Bronchial epithelial cell (primary cell): ENCODE data around the gene PPP2R5C. TPM values are rescaled to one million over a fixed set of nuclear protein-coding genes. Genes with fewer than 3 reads are reported as not detected.

Experiments
- DNase-seq: peaks from one replicate; pipeline ENCODE4 v3.0.0-alpha.2; 2010; ENCODE audit warnings: low read depth
- FAIRE-seq: peaks from 2 replicates; lab custom pipeline; 2011; peaks lifted over from hg19 to GRCh38; lab: Jason Lieb, UNC
- H3K27me3 ChIP-seq: 2 replicates; pipeline ENCODE4 v1.5.1; 2011; ENCODE audit warnings: low read length; ENCODE audit not compliant: control insufficient read depth, insufficient read depth
- H3K36me3 ChIP-seq: 2 replicates; pipeline ENCODE4 v1.5.1; 2011; ENCODE audit warnings: low read length; ENCODE audit not compliant: control insufficient read depth, insufficient read depth
- H3K4me3 ChIP-seq: 2 replicates; pipeline ENCODE4 v1.5.1; 2011; ENCODE audit warnings: mild to moderate bottlenecking, low read depth, low read length, control low read depth
- CTCF ChIP-seq: IDR thresholded peaks from 2 replicates; pipeline ENCODE4 v1.5.1; 2011; ENCODE audit warnings: mild to moderate bottlenecking, moderate library complexity, low read length, control low read depth, inconsistent platforms; ENCODE audit not compliant: insufficient read depth, severe bottlenecking
- total RNA-seq: library from RNA; depleted of rRNA; stranded (reverse); fragments of >200 nt; gene quantifications from 2 replicates; pipeline ENCODE4 v1.2.1, GENCODE V29; 2014

The PPP2R5C gene
- total RNA-seq, 1 donor from 2014 or later: 71.3 TPM

- FAIRE-seq: no peak
- DNase-seq: no peak
- TF ChIP-seq CTCF: no peak
- Histone ChIP-seq H3K4me3 (no peak overlapping the region), H3K27me3 (no peaks in the 10 kb centered on the region), H3K36me3 (peaks cover 2% of the 10 kb centered on the region)
Observed at GRCh38 chr14:101845896-101846295, 84.4 kb downstream of the PPP2R5C start.

GRCh38 chr14:101849125-101849524 lies 87.6 kb downstream of the PPP2R5C start:
- Histone ChIP-seq H3K4me3 (no peak overlapping the region), H3K36me3 (peaks cover 2% of the 10 kb centered on the region), H3K27me3 (no peaks in the 10 kb centered on the region)
- TF ChIP-seq CTCF: no peak
- FAIRE-seq (no peak), DNase-seq (no peak)

GRCh38 chr14:101849640-101850039 lies 88.1 kb downstream of the PPP2R5C start:
- Histone ChIP-seq H3K27me3 (no peaks in the 10 kb centered on the region), H3K4me3 (no peak overlapping the region), H3K36me3 (peaks cover 1% of the 10 kb centered on the region)
- FAIRE-seq: no peak
- no peak for TF ChIP-seq CTCF
- DNase-seq: no peak

- TF ChIP-seq CTCF: no peak
- Histone ChIP-seq H3K36me3 (peaks cover 1% of the 10 kb centered on the region), H3K27me3 (no peaks in the 10 kb centered on the region), H3K4me3 (no peak overlapping the region)
- DNase-seq: no peak
- no peak for FAIRE-seq
Observed at GRCh38 chr14:101851183-101851582, 89.7 kb downstream of the PPP2R5C start.

GRCh38 chr14:101851736-101852405 lies 90.4 kb downstream of the PPP2R5C start:
- no peak for TF ChIP-seq CTCF
- no peak overlapping the region for H3K4me3 ChIP-seq
- H3K27me3 ChIP-seq: no peaks in the 10 kb centered on the region
- peaks cover 1% of the 10 kb centered on the region for H3K36me3 ChIP-seq
- FAIRE-seq: no peak
- no peak for DNase-seq

- H3K27me3 ChIP-seq: no peaks in the 10 kb centered on the region
- FAIRE-seq (no peak), DNase-seq (no peak)
- TF ChIP-seq CTCF: no peak
- H3K36me3 ChIP-seq: peaks cover 4% of the 10 kb centered on the region
- no peak overlapping the region for H3K4me3 ChIP-seq
Observed at GRCh38 chr14:101852785-101853184, 91.3 kb downstream of the PPP2R5C start.
